Brain microvascular endothelial cell (primary cell): ENCODE measurements around the gene PAK6.
A peak's percentile ranks its signal among the peaks of the same experiment; 100 is the strongest.

ENCODE experiments used
- DNase-seq: peaks from one replicate; pipeline ENCODE4 v3.0.0-alpha.2; 2020
- H3K27ac ChIP-seq: fragments of 250-450 bp; sonication (Bioruptor Pico); 2 replicates; pipeline ENCODE4 v1.5.1; 2020; ENCODE audit warnings: mild to moderate bottlenecking, moderate library complexity
- H3K27me3 ChIP-seq: fragments of 250-450 bp; sonication (Bioruptor Pico); replicated peaks from 2 replicates; pipeline ENCODE4 v1.5.1; 2020; ENCODE audit warnings: mild to moderate bottlenecking
- H3K36me3 ChIP-seq: fragments of 250-450 bp; sonication (Bioruptor Pico); replicated peaks from 2 replicates; pipeline ENCODE4 v1.5.1; 2020; ENCODE audit warnings: mild to moderate bottlenecking
- H3K4me3 ChIP-seq: 2 replicates; pipeline ENCODE4 v1.5.1; 2011; ENCODE audit warnings: low read depth, mild to moderate bottlenecking, control low read depth, low read length, moderate library complexity
- CTCF ChIP-seq: IDR thresholded peaks from 2 replicates; pipeline ENCODE4 v1.5.1; 2011; ENCODE audit warnings: low read depth, mild to moderate bottlenecking, moderate library complexity, low read length, control low read depth, inconsistent platforms; ENCODE audit errors: missing control alignments
- in situ Hi-C: cut with HindIII; loops from 2 replicates; pipeline ENCODE4 v1.10.0; 2017; ENCODE audit warnings: low sequenced_read_pairs, low pct_ligation_motif_present

PAK6 gene

GRCh38 chr15:40274350-40275274 lies 35.7 kb downstream of the PAK6 start:
- in situ Hi-C loops: loop anchor here (5.0 kb wide), 1 partner anchor 47 kb away; no protein-coding TSS in a partner anchor
- no peak overlapping the region for H3K4me3 ChIP-seq
- peak; percentile 70 for DNase-seq
- H3K27me3 ChIP-seq: peaks cover 6% of the 10 kb centered on the region
- TF ChIP-seq CTCF: peak; percentile 100
- no peak overlapping the region for H3K27ac ChIP-seq
- H3K36me3 ChIP-seq: no peaks in the 10 kb centered on the region

DNA sequence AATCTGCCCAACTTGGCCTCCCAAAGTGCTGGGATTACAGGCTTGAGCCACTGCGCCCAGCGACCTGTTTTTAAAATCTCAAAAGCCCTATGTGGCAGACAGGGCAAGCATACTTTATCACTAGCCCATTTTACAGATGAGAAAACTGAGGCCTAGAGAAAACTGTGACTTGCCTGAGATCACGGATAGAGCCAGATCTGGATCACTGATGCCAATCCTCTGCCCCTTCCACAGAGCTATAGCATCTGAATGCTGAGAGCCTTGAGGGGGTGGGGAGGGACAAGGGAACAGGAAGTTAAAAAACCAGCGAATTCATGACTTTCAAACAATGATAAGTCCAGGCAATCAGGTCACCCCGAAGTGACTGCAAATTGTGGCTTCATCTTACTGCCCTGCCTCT lies 36.7 kb downstream of the PAK6 start:
- no peaks in the 10 kb centered on the region for H3K36me3 ChIP-seq
- DNase-seq: no peak
- in situ Hi-C loops: no loop called here
- peaks cover 14% of the 10 kb centered on the region for H3K27me3 ChIP-seq
- no peak overlapping the region for H3K27ac ChIP-seq
- H3K4me3 ChIP-seq: no peak overlapping the region
- no peak for TF ChIP-seq CTCF

DNA sequence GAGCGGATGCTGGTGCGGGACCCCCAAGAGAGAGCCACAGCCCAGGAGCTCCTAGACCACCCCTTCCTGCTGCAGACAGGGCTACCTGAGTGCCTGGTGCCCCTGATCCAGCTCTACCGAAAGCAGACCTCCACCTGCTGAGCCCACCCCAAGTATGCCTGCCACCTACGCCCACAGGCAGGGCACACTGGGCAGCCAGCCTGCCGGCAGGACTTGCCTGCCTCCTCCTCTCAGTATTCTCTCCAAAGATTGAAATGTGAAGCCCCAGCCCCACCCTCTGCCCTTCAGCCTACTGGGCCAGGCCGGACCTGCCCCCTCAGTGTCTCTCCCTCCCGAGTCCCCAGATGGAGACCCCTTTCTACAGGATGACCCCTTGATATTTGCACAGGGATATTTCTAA lies 37.1 kb downstream of the PAK6 start:
- H3K27me3 ChIP-seq: peaks cover 18% of the 10 kb centered on the region
- no peak for DNase-seq
- no peaks in the 10 kb centered on the region for H3K36me3 ChIP-seq
- no peak overlapping the region for H3K27ac ChIP-seq
- in situ Hi-C loops: no loop called here
- TF ChIP-seq CTCF: no peak
- H3K4me3 ChIP-seq: no peak overlapping the region

DNA sequence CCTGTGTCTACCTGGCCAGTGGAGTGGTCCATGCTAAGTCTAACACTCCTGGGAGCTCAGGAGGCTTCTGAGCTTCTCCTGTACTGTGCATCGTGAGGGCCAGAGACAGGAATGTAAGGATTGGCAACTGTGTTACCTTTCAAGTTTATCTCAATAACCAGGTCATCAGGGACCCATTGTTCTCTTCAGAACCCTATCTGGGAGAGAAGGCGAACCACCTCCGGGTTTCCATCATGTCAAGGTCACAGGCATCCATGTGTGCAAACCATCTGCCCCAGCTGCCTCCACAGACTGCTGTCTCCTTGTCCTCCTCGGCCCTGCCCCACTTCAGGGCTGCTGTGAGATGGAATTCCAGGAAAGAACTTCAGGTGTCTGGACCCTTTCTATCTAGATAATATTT lies 38.1 kb downstream of the PAK6 start:
- Histone ChIP-seq H3K27me3 (peaks cover 28% of the 10 kb centered on the region), H3K27ac (no peak overlapping the region), H3K4me3 (no peak overlapping the region), H3K36me3 (no peaks in the 10 kb centered on the region)
- in situ Hi-C loops: no loop called here
- DNase-seq: no peak
- TF ChIP-seq CTCF: no peak

DNA sequence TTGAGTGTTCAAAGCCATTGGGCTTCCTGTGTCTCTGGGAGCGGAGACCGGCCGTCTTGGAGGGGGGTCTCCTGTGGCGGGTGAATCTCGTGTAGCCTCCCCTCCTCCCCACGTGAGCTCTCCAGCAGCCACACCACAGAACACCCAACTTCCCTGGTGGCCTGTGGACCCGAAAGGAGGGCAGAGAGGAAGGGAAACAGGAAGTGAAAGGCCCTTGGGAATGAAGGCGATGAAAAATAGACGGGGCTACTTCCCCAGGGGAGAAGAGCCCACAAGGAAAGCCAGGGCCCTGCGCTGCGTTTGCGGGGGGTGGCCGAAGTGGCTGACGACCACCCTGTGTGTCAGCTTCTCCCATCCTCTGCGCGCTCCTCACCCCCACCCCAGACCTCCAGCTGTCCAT lies 38.6 kb downstream of the PAK6 start:
- TF ChIP-seq CTCF: no peak
- Histone ChIP-seq H3K27ac (no peak overlapping the region), H3K36me3 (no peaks in the 10 kb centered on the region), H3K27me3 (peaks cover 33% of the 10 kb centered on the region), H3K4me3 (peak overlapping the region; percentile 3)
- DNase-seq: no peak
- in situ Hi-C loops: no loop called here
